NCI-H510A (cell line): ENCODE results near the gene ZNF681.
A peak's percentile ranks its signal among the peaks of the same experiment; 100 is the strongest.
"Not testable (repeated sequence)": the region's sequence is repeated elsewhere in the genome, so short reads cannot be mapped to it uniquely, and the experiment has no call there.

Experiments used
- DNase-seq: peaks from one replicate; lab custom pipeline; 2025; lab: John Stamatoyannopoulos, UW

The ZNF681 gene

GRCh38 chr19:23772675-23773063 is 14.0 kb upstream of the ZNF681 start:
- no peak for DNase-seq

- DNase-seq: no peak
Measured at GRCh38 chr19:23771761-23772674, 13.3 kb upstream of the ZNF681 start.

GRCh38 chr19:23771316-23771715 is 12.6 kb upstream of the ZNF681 start:
- DNase-seq: no peak

- DNase-seq: no peak
Measured at GRCh38 chr19:23770672-23771250, 12.1 kb upstream of the ZNF681 start.

- no peak for DNase-seq
Measured at GRCh38 chr19:23769691-23770468, 11.2 kb upstream of the ZNF681 start.

GRCh38 chr19:23766951-23767350 is 8.3 kb upstream of the ZNF681 start:
- no peak for DNase-seq

GRCh38 chr19:23764781-23765180 is 6.1 kb upstream of the ZNF681 start:
- DNase-seq: no peak

- peak; percentile 84 for DNase-seq
Measured at GRCh38 chr19:23762884-23763711, 4.4 kb upstream of the ZNF681 start.

GRCh38 chr19:23762548-23762883 is 3.8 kb upstream of the ZNF681 start:
- DNase-seq: no peak

- DNase-seq: not testable (repeated sequence)
Measured at GRCh38 chr19:23760326-23760725, 1.6 kb upstream of the ZNF681 start.

GRCh38 chr19:23743633-23744232 is 15.0 kb downstream of the ZNF681 start:
- not testable (repeated sequence) for DNase-seq

GRCh38 chr19:23730729-23731465 is 27.8 kb downstream of the ZNF681 start:
- DNase-seq: not testable (repeated sequence)

GRCh38 chr19:23724161-23724560 is 34.5 kb downstream of the ZNF681 start:
- DNase-seq: not testable (repeated sequence)

GRCh38 chr19:23718802-23719201 is 39.9 kb downstream of the ZNF681 start:
- DNase-seq: no peak

GRCh38 chr19:23716792-23717191 is 41.9 kb downstream of the ZNF681 start:
- DNase-seq: no peak

- DNase-seq: no peak
Measured at GRCh38 chr19:23709347-23709746, 49.3 kb downstream of the ZNF681 start.

- DNase-seq: no peak
Measured at GRCh38 chr19:23706657-23707056, 52.0 kb downstream of the ZNF681 start.

GRCh38 chr19:23699521-23699860 is 59.2 kb downstream of the ZNF681 start:
- no peak for DNase-seq

GRCh38 chr19:23698711-23699520 is 59.8 kb downstream of the ZNF681 start:
- no peak for DNase-seq

- not testable (repeated sequence) for DNase-seq
Measured at GRCh38 chr19:23692937-23693336, 65.8 kb downstream of the ZNF681 start.
